H1 (cell line): ENCODE results near the gene ANK2. TPM values are rescaled to one million over a fixed set of nuclear protein-coding genes. Genes with fewer than 3 reads are reported as not detected.

Source experiments
- USF2 ChIP-seq: IDR thresholded peaks from 2 replicates; pipeline ENCODE4 v1.6.1; 2011; ENCODE audit warnings: low read length, improper control_type of control experiment
- polyA plus RNA-seq, 7 experiments: library from polyadenylated mRNA; depleted of rRNA in 3 of 7; stranded (reverse) in 5 of 7; unstranded in 2 of 7; fragments of >200 nt in 5 of 7; fragments of 200-250 nt in 2 of 7; gene quantifications; 1 replicate in 5 of 7; 2 replicates in 1 of 7; 4 replicates in 1 of 7; pipeline versions ENCODE4 v1.2.1 to v1.2.3, GENCODE V29; 2011 to 2013; ENCODE audit warnings: missing spikeins in 2 of 7, mixed read lengths in 2 of 7
- total RNA-seq: library from RNA; stranded (reverse); fragmentation: NEBNext Ultra II Directional; extraction: Animal tissue kit (Norgen Biotek cat#: 25700); gene quantifications from 2 replicates; pipeline ENCODE4 v1.2.1, GENCODE V29; 2021
- TF ChIP-seq, protein P1 (sequence below): fragments of 300-600 bp; sonication (generic); IDR thresholded peaks from 2 replicates; pipeline ENCODE4 v1.7.1; 2012; ENCODE audit warnings: low read length, moderate library complexity, mild to moderate bottlenecking, inconsistent platforms; ENCODE audit not compliant: insufficient replicate concordance

The ANK2 gene
- total and polyA plus RNA-seq, 2 of the 8 experiments (the other 6 are each of a cell fraction or from before 2014, with no cell fraction given), result 14.2 to 35.1 TPM

GRCh38 chr4:113094802-113095201 lies 45.3 kb downstream of the ANK2 start (continued):
- TF ChIP-seq, protein P1, sequence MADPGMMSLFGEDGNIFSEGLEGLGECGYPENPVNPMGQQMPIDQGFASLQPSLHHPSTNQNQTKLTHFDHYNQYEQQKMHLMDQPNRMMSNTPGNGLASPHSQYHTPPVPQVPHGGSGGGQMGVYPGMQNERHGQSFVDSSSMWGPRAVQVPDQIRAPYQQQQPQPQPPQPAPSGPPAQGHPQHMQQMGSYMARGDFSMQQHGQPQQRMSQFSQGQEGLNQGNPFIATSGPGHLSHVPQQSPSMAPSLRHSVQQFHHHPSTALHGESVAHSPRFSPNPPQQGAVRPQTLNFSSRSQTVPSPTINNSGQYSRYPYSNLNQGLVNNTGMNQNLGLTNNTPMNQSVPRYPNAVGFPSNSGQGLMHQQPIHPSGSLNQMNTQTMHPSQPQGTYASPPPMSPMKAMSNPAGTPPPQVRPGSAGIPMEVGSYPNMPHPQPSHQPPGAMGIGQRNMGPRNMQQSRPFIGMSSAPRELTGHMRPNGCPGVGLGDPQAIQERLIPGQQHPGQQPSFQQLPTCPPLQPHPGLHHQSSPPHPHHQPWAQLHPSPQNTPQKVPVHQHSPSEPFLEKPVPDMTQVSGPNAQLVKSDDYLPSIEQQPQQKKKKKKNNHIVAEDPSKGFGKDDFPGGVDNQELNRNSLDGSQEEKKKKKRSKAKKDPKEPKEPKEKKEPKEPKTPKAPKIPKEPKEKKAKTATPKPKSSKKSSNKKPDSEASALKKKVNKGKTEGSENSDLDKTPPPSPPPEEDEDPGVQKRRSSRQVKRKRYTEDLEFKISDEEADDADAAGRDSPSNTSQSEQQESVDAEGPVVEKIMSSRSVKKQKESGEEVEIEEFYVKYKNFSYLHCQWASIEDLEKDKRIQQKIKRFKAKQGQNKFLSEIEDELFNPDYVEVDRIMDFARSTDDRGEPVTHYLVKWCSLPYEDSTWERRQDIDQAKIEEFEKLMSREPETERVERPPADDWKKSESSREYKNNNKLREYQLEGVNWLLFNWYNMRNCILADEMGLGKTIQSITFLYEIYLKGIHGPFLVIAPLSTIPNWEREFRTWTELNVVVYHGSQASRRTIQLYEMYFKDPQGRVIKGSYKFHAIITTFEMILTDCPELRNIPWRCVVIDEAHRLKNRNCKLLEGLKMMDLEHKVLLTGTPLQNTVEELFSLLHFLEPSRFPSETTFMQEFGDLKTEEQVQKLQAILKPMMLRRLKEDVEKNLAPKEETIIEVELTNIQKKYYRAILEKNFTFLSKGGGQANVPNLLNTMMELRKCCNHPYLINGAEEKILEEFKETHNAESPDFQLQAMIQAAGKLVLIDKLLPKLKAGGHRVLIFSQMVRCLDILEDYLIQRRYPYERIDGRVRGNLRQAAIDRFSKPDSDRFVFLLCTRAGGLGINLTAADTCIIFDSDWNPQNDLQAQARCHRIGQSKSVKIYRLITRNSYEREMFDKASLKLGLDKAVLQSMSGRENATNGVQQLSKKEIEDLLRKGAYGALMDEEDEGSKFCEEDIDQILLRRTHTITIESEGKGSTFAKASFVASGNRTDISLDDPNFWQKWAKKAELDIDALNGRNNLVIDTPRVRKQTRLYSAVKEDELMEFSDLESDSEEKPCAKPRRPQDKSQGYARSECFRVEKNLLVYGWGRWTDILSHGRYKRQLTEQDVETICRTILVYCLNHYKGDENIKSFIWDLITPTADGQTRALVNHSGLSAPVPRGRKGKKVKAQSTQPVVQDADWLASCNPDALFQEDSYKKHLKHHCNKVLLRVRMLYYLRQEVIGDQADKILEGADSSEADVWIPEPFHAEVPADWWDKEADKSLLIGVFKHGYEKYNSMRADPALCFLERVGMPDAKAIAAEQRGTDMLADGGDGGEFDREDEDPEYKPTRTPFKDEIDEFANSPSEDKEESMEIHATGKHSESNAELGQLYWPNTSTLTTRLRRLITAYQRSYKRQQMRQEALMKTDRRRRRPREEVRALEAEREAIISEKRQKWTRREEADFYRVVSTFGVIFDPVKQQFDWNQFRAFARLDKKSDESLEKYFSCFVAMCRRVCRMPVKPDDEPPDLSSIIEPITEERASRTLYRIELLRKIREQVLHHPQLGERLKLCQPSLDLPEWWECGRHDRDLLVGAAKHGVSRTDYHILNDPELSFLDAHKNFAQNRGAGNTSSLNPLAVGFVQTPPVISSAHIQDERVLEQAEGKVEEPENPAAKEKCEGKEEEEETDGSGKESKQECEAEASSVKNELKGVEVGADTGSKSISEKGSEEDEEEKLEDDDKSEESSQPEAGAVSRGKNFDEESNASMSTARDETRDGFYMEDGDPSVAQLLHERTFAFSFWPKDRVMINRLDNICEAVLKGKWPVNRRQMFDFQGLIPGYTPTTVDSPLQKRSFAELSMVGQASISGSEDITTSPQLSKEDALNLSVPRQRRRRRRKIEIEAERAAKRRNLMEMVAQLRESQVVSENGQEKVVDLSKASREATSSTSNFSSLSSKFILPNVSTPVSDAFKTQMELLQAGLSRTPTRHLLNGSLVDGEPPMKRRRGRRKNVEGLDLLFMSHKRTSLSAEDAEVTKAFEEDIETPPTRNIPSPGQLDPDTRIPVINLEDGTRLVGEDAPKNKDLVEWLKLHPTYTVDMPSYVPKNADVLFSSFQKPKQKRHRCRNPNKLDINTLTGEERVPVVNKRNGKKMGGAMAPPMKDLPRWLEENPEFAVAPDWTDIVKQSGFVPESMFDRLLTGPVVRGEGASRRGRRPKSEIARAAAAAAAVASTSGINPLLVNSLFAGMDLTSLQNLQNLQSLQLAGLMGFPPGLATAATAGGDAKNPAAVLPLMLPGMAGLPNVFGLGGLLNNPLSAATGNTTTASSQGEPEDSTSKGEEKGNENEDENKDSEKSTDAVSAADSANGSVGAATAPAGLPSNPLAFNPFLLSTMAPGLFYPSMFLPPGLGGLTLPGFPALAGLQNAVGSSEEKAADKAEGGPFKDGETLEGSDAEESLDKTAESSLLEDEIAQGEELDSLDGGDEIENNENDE, result no peak
- no peak for TF ChIP-seq USF2
